Vagina (tissue), 2 donors: ENCODE data around the gene RCCD1.

ENCODE experiments used
- POLR2A ChIP-seq, 2 donors: fragments of 450-650 bp; IDR thresholded peaks; one replicate each; pipeline ENCODE4 v1.6.1; 2017; ENCODE audit warnings: antibody characterized with exemption in 2 of 2, mild to moderate bottlenecking in 2 of 2, moderate library complexity in 2 of 2
- POLR2AphosphoS5 ChIP-seq, 2 donors: sonication (generic); formaldehyde crosslinking; IDR thresholded peaks; one replicate each; pipeline ENCODE4 v1.9.0; 2017; ENCODE audit warnings: antibody characterized with exemption in 2 of 2, mild to moderate bottlenecking in 2 of 2, low read depth in 1 of 2; ENCODE audit not compliant: insufficient read depth in 1 of 2
- TF ChIP-seq, protein P1 (sequence below), 3 experiments: fragments of 450-650 bp in 2 of 3; fragments of 200-600 bp in 1 of 3; sonication (generic) in 1 of 3; IDR thresholded peaks; one replicate each; pipeline ENCODE4 v1.5.1; 2017 to 2019; ENCODE audit warnings: antibody characterized with exemption in 3 of 3, mild to moderate bottlenecking in 2 of 3, moderate library complexity in 2 of 3

- TF ChIP-seq, protein P1, sequence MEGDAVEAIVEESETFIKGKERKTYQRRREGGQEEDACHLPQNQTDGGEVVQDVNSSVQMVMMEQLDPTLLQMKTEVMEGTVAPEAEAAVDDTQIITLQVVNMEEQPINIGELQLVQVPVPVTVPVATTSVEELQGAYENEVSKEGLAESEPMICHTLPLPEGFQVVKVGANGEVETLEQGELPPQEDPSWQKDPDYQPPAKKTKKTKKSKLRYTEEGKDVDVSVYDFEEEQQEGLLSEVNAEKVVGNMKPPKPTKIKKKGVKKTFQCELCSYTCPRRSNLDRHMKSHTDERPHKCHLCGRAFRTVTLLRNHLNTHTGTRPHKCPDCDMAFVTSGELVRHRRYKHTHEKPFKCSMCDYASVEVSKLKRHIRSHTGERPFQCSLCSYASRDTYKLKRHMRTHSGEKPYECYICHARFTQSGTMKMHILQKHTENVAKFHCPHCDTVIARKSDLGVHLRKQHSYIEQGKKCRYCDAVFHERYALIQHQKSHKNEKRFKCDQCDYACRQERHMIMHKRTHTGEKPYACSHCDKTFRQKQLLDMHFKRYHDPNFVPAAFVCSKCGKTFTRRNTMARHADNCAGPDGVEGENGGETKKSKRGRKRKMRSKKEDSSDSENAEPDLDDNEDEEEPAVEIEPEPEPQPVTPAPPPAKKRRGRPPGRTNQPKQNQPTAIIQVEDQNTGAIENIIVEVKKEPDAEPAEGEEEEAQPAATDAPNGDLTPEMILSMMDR (IDR thresholded peaks at IDR 0.05): no peak
- TF ChIP-seq POLR2A (IDR thresholded peaks at IDR 0.05): no peak
- TF ChIP-seq POLR2AphosphoS5 (IDR thresholded peaks at IDR 0.05; ENCODE audit: insufficient read depth in 1 of 2, low read depth in 1 of 2): no peak
These were observed 1.1 kb downstream of the RCCD1 start for GRCh38 chr15:90955624-90956273.
